Measurements from ENCODE around the gene CAPN12.
A peak's percentile ranks its signal among the peaks of the same experiment; 100 is the strongest.

Gene CAPN12

DNA sequence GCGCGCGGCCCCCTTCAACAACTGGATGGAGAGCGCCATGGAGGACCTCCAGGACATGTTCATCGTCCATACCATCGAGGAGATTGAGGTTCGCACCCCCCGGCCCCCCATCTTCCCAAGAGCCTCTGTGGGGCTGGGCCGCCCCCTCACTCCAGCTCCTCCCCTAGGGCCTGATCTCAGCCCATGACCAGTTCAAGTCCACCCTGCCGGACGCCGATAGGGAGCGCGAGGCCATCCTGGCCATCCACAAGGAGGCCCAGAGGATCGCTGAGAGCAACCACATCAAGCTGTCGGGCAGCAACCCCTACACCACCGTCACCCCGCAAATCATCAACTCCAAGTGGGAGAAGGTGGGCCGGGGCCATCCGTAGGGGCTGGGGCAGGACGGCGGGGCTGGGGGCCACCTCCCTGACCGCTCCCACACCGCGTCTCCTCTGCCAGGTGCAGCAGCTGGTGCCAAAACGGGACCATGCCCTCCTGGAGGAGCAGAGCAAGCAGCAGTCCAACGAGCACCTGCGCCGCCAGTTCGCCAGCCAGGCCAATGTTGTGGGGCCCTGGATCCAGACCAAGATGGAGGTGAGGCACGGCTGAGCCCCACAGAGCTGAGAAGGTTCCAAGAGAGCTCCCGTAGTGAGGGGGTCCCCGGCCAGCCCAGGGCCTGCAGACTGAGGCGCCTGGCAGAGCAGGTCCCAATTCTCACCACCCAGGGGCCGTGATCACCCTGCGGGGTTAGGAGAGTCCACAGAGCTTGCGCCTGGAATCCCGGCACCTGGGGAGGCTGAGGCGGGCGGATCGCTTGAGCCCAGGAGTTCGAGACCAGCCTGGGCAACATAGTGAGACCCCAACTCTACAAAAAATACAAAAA lies 20.1 kb downstream of the CAPN12 start:
- no peak for DNase-seq (ENCODE audit: low spot score)
- TF ChIP-seq, protein P1, sequence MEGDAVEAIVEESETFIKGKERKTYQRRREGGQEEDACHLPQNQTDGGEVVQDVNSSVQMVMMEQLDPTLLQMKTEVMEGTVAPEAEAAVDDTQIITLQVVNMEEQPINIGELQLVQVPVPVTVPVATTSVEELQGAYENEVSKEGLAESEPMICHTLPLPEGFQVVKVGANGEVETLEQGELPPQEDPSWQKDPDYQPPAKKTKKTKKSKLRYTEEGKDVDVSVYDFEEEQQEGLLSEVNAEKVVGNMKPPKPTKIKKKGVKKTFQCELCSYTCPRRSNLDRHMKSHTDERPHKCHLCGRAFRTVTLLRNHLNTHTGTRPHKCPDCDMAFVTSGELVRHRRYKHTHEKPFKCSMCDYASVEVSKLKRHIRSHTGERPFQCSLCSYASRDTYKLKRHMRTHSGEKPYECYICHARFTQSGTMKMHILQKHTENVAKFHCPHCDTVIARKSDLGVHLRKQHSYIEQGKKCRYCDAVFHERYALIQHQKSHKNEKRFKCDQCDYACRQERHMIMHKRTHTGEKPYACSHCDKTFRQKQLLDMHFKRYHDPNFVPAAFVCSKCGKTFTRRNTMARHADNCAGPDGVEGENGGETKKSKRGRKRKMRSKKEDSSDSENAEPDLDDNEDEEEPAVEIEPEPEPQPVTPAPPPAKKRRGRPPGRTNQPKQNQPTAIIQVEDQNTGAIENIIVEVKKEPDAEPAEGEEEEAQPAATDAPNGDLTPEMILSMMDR (IDR thresholded peaks at IDR 0.05; ENCODE audit: borderline replicate concordance, control extremely low read depth, extremely low read depth, insufficient read depth, missing control alignments): no peak
- in situ Hi-C loops (cut with MboI; ENCODE audit: low sequenced_read_pairs, unreplicated experiment): no loop called here

DNA sequence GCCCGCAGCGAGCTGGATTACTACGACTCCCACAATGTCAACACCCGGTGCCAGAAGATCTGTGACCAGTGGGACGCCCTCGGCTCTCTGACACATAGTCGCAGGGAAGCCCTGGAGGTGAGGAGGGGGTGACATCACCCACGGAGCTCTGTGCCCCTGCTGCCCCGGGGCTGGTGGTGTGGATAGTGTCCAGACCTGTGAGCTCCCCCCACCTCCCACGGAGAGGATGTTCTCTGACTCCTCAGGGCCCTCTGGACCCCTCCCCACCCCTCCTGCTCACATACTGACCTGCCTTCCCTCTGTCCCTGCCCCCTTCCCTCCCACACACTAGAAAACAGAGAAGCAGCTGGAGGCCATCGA lies 20.7 kb downstream of the CAPN12 start:
- in situ Hi-C loops (cut with MboI; ENCODE audit: low sequenced_read_pairs, unreplicated experiment): no loop called here
- no peak for DNase-seq (ENCODE audit: low spot score)
- TF ChIP-seq, protein P1 (IDR thresholded peaks at IDR 0.05; ENCODE audit: borderline replicate concordance, control extremely low read depth, extremely low read depth, insufficient read depth, missing control alignments): no peak

DNA sequence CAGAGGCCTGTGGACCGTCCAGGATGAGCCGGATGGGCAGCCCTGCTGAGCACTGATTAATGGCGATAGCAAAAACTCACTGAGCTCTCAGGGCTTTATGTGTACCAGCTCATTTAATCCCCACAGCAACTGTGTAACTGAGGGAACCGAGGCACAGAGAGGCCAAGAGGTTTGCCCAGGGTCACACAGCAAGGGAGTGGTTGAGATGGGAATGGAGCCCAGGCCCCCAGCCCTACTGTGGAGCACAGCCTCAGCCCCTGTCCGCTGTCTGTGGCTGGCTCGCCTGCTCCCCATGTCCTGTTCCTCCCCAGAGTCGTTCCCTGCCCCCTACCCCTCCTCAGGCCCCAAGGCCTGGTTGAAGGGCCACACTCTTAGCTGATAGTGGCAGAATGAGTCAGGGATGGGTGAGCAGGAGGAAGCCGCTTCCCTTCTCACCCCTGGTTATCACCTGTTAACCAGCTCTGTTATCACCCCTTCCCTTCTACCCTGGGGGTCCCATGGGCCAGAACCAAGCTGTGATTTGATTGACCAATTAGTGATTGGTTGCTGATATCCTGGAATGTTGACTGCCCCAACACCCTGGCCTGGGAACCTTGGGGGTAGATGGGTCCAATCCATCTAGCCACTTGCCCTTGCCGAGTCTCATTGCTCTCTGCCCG lies 21.2 kb downstream of the CAPN12 start:
- in situ Hi-C loops (cut with MboI; ENCODE audit: low sequenced_read_pairs, unreplicated experiment): no loop called here
- TF ChIP-seq, protein P1 (IDR thresholded peaks at IDR 0.05; ENCODE audit: borderline replicate concordance, control extremely low read depth, extremely low read depth, insufficient read depth, missing control alignments): no peak
- no peak for DNase-seq (ENCODE audit: low spot score)

DNA sequence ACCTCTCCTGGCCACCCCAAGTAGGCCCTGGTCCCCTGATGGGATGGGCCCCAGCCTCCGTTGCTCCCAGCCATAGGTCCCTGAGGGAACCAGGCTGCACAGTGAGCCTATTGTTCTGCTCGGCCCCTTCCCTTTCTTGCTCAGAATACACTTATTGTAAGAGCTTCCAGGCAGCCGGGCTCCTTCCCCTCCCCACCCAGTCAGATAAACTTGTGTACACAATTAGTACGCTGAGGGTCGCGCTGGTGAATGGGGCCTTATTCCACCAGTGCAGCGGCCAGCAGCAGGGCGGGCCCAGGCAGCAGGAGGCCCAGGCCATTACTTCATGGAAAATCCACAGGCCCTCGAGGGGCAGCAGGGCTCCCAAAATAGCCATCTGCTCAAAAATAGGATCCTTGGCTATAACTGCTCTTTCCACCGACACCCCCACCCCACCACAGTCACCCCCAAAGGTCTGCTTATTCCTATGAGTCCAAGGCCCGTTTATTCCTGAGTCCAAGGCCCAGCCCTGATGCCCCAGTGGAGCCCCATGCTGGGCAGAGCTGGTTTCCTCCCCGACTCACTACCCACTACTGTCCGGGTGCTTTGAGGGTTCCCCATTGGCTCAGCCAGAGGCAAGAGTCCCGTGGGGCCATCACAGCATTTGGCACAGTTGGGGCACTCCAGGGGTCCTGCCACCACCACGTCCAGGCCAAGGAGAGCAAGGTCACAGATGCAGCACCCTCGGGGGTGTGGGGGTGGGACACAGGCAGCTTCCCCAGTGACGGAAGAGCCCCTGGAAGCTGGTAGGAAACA lies 22.1 kb downstream of the CAPN12 start:
- TF ChIP-seq, protein P1 (IDR thresholded peaks at IDR 0.05; ENCODE audit: borderline replicate concordance, control extremely low read depth, extremely low read depth, insufficient read depth, missing control alignments): no peak
- in situ Hi-C loops (cut with MboI; ENCODE audit: low sequenced_read_pairs, unreplicated experiment): no loop called here

DNA sequence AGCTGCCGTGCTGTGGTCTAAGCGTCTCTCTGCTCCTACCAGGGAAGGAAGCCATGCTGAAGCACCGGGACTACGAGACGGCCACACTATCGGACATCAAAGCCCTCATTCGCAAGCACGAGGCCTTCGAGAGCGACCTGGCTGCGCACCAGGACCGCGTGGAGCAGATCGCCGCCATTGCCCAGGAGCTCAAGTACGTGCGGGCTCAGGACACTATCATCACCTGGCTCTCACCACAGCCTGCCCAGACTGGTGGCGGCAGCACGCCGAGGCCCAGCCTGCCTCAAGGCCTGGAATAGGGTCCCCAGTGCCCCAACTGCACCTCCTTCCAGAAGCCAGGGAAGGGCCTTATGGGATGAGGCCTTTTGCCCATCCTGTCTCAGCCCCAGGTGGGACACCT lies 22.8 kb downstream of the CAPN12 start:
- DNase-seq (ENCODE audit: low spot score): no peak
- TF ChIP-seq, protein P1 (IDR thresholded peaks at IDR 0.05; ENCODE audit: borderline replicate concordance, control extremely low read depth, extremely low read depth, insufficient read depth, missing control alignments): no peak
- in situ Hi-C loops (cut with MboI; ENCODE audit: low sequenced_read_pairs, unreplicated experiment): no loop called here

More for the DNA sequence above, 22.1 kb downstream of the CAPN12 start:
- no peak for DNase-seq (ENCODE audit: low spot score)

GRCh38 chr19:38720559-38721236 lies 23.6 kb downstream of the CAPN12 start:
- TF ChIP-seq, protein P1 (IDR thresholded peaks at IDR 0.05; ENCODE audit: borderline replicate concordance, control extremely low read depth, extremely low read depth, insufficient read depth, missing control alignments): no peak
- peak; percentile 58 for DNase-seq (ENCODE audit: low spot score)
- in situ Hi-C loops (cut with MboI; ENCODE audit: low sequenced_read_pairs, unreplicated experiment): no loop called here
